Astrocyte (in vitro differentiated cells and primary cell): ENCODE data around the gene PCARE. TPM values are rescaled to one million over a fixed set of nuclear protein-coding genes. Genes with fewer than 3 reads are reported as not detected.

Source experiments
- DNase-seq: peaks from one replicate; pipeline ENCODE4 v3.0.0-alpha.2; 2010; ENCODE audit warnings: low read depth
- FAIRE-seq: peaks from 2 replicates; lab custom pipeline; 2011; peaks lifted over from hg19 to GRCh38; lab: Jason Lieb, UNC
- H2AFZ ChIP-seq: 2 replicates; pipeline ENCODE4 v1.6.0; 2012; ENCODE audit warnings: low read depth, low read length, inconsistent platforms
- H3K27ac ChIP-seq: 2 replicates; pipeline ENCODE4 v1.5.1; 2011; ENCODE audit warnings: low read depth, low read length, inconsistent platforms
- H3K27me3 ChIP-seq: 2 replicates; pipeline ENCODE4 v1.6.0; 2011; ENCODE audit warnings: low read length, inconsistent platforms; ENCODE audit not compliant: insufficient read depth
- H3K36me3 ChIP-seq: 2 replicates; pipeline ENCODE4 v1.5.1; 2011; ENCODE audit warnings: low read length, inconsistent platforms; ENCODE audit not compliant: insufficient read depth
- H3K4me1 ChIP-seq: 2 replicates; pipeline ENCODE4 v1.5.1; 2011; ENCODE audit warnings: low read length, inconsistent platforms; ENCODE audit not compliant: insufficient read depth
- H3K4me2 ChIP-seq: 2 replicates; pipeline ENCODE4 v1.6.0; 2012; ENCODE audit warnings: low read length, inconsistent platforms
- H3K4me3 ChIP-seq: 2 replicates; pipeline ENCODE4 v1.5.1; 2011; ENCODE audit warnings: low read depth, mild to moderate bottlenecking, low read length, inconsistent platforms; ENCODE audit not compliant: insufficient read depth
- H3K79me2 ChIP-seq: 2 replicates; pipeline ENCODE4 v1.6.0; 2012; ENCODE audit warnings: mild to moderate bottlenecking, low read length, inconsistent platforms; ENCODE audit not compliant: insufficient read depth
- H3K9ac ChIP-seq: 2 replicates; pipeline ENCODE4 v1.6.0; 2012; ENCODE audit warnings: mild to moderate bottlenecking, low read length, inconsistent platforms
- H3K9me3 ChIP-seq: 2 replicates; pipeline ENCODE4 v1.5.1; 2012; ENCODE audit warnings: low read depth, mild to moderate bottlenecking, low read length, inconsistent platforms; ENCODE audit not compliant: insufficient read depth
- H4K20me1 ChIP-seq: 2 replicates; pipeline ENCODE4 v1.6.0; 2012; ENCODE audit warnings: low read length, inconsistent platforms; ENCODE audit not compliant: insufficient read depth
- H3K27ac Mint-ChIP-seq: one replicate; pipeline ENCODE4 v1.8.0; 2021; ENCODE audit warnings: mild to moderate bottlenecking, mixed read lengths; ENCODE audit not compliant: unreplicated experiment
- H3K27me3 Mint-ChIP-seq: one replicate; pipeline ENCODE4 v1.8.0; 2021; ENCODE audit warnings: low read depth, mixed read lengths; ENCODE audit not compliant: unreplicated experiment
- H3K36me3 Mint-ChIP-seq: one replicate; pipeline ENCODE4 v1.8.0; 2021; ENCODE audit warnings: low read depth, mixed read lengths; ENCODE audit not compliant: unreplicated experiment
- H3K4me1 Mint-ChIP-seq: one replicate; pipeline ENCODE4 v1.8.0; 2021; ENCODE audit warnings: low read depth, mixed read lengths; ENCODE audit not compliant: unreplicated experiment
- H3K4me3 Mint-ChIP-seq: one replicate; pipeline ENCODE4 v1.8.0; 2021; ENCODE audit warnings: mild to moderate bottlenecking, moderate library complexity, mixed read lengths; ENCODE audit not compliant: unreplicated experiment
- H3K9me3 Mint-ChIP-seq: one replicate; pipeline ENCODE4 v1.8.0; 2021; ENCODE audit warnings: mild to moderate bottlenecking, mixed read lengths; ENCODE audit not compliant: unreplicated experiment
- EZH2 ChIP-seq: IDR thresholded peaks from 2 replicates; pipeline ENCODE4 v1.6.1; 2012; ENCODE audit warnings: mild to moderate bottlenecking, low read length, inconsistent platforms; ENCODE audit not compliant: insufficient read depth
- total RNA-seq: library from RNA; stranded (reverse); gene quantifications from 2 replicates; pipeline ENCODE4 v1.2.1, GENCODE V29; 2021
- TF ChIP-seq, protein P1 (sequence below): IDR thresholded peaks from 2 replicates; pipeline ENCODE4 v1.5.1; 2011; ENCODE audit warnings: low read depth, mild to moderate bottlenecking, inconsistent platforms, low read length, moderate library complexity; ENCODE audit not compliant: insufficient read depth

The PCARE gene
- total RNA-seq, 1 donor from 2014 or later, result not detected

DNA sequence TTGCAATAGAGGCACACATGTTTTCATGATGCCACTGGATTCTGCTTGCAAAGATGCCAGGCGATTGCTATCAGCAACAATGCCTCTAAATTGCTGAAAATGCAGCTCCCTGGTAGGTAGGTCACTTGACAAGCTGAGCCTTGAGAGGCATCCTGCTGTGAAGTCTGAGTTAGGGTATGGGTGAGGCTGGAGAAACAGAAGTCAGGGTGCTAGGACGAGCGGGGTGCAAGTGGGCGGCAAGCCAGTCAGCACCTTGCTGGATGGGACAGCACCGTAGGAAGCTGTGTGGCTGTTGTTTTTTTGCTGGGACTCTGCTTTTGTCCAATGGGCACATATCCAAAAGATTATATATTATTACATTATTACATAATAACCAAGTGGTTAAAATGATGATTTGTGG, 30.4 kb upstream of the PCARE start:
- no peak for TF ChIP-seq EZH2
- TF ChIP-seq, protein P1, sequence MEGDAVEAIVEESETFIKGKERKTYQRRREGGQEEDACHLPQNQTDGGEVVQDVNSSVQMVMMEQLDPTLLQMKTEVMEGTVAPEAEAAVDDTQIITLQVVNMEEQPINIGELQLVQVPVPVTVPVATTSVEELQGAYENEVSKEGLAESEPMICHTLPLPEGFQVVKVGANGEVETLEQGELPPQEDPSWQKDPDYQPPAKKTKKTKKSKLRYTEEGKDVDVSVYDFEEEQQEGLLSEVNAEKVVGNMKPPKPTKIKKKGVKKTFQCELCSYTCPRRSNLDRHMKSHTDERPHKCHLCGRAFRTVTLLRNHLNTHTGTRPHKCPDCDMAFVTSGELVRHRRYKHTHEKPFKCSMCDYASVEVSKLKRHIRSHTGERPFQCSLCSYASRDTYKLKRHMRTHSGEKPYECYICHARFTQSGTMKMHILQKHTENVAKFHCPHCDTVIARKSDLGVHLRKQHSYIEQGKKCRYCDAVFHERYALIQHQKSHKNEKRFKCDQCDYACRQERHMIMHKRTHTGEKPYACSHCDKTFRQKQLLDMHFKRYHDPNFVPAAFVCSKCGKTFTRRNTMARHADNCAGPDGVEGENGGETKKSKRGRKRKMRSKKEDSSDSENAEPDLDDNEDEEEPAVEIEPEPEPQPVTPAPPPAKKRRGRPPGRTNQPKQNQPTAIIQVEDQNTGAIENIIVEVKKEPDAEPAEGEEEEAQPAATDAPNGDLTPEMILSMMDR, result no peak
- no peak overlapping the region for H3K27ac ChIP-seq
- DNase-seq, result no peak
- no peak overlapping the region for H3K4me3 Mint-ChIP-seq
- no peak overlapping the region for H3K9ac ChIP-seq
- no peaks in the 10 kb centered on the region for H3K36me3 ChIP-seq
- H3K36me3 Mint-ChIP-seq, result no peaks in the 10 kb centered on the region
- H3K79me2 ChIP-seq, result no peaks in the 10 kb centered on the region
- peaks cover 1% of the 10 kb centered on the region for H3K9me3 Mint-ChIP-seq
- no peak for FAIRE-seq
- no peak overlapping the region for H3K27ac Mint-ChIP-seq
- H3K4me1 Mint-ChIP-seq, result peaks cover 14% of the 10 kb centered on the region
- no peaks in the 10 kb centered on the region for H3K27me3 ChIP-seq
- H3K4me2 ChIP-seq, result no peak overlapping the region
- H2AFZ ChIP-seq, result no peak overlapping the region
- H4K20me1 ChIP-seq, result no peaks in the 10 kb centered on the region
- H3K9me3 ChIP-seq, result no peaks in the 10 kb centered on the region
- peaks cover 12% of the 10 kb centered on the region for H3K4me1 ChIP-seq
- H3K4me3 ChIP-seq, result no peak overlapping the region
- peaks cover 3% of the 10 kb centered on the region for H3K27me3 Mint-ChIP-seq

DNA sequence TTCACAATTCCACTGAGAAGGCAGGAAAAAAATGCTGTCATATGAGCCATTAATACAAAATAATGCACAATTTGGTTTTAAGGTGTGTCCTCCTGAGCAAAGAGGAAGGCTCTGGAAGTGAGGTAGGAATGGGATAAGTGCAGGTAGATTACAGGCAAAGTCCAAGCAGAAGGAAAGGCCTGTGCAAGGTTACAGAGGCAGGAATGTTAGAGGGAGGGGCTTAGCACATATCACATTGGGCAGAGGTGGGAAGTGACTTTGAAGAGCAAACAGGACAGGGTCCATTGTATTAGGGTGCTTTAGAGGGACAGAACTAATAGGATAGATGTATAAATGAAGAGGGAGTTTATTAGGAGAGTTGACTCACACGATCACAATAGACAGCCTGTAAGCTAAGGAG, 26.2 kb upstream of the PCARE start:
- no peaks in the 10 kb centered on the region for H4K20me1 ChIP-seq
- no peaks in the 10 kb centered on the region for H3K36me3 ChIP-seq
- Mint-ChIP-seq H3K27me3 (peaks cover 3% of the 10 kb centered on the region), H3K9me3 (peaks cover 1% of the 10 kb centered on the region), H3K4me3 (no peak overlapping the region), H3K27ac (no peak overlapping the region), H3K4me1 (no peaks in the 10 kb centered on the region), H3K36me3 (no peaks in the 10 kb centered on the region)
- no peaks in the 10 kb centered on the region for H3K4me1 ChIP-seq
- H3K79me2 ChIP-seq, result no peaks in the 10 kb centered on the region
- H3K4me3 ChIP-seq, result no peak overlapping the region
- H3K4me2 ChIP-seq, result no peak overlapping the region
- H3K9me3 ChIP-seq, result no peaks in the 10 kb centered on the region
- no peak overlapping the region for H3K9ac ChIP-seq
- FAIRE-seq (no peak), DNase-seq (no peak)
- H3K27ac ChIP-seq, result no peak overlapping the region
- TF ChIP-seq, protein P1, result no peak
- no peak for TF ChIP-seq EZH2
- H2AFZ ChIP-seq, result no peak overlapping the region
- H3K27me3 ChIP-seq, result no peaks in the 10 kb centered on the region

GRCh38 chr2:29097569-29097968, 23.2 kb upstream of the PCARE start:
- Histone ChIP-seq H3K79me2 (no peaks in the 10 kb centered on the region), H2AFZ (no peak overlapping the region), H3K27me3 (no peaks in the 10 kb centered on the region), H3K9ac (no peak overlapping the region), H3K9me3 (no peaks in the 10 kb centered on the region), H3K4me1 (no peaks in the 10 kb centered on the region), H3K27ac (no peak overlapping the region), H3K4me3 (no peak overlapping the region), H4K20me1 (no peaks in the 10 kb centered on the region), H3K36me3 (no peaks in the 10 kb centered on the region), H3K4me2 (no peak overlapping the region)
- no peaks in the 10 kb centered on the region for H3K4me1 Mint-ChIP-seq
- DNase-seq (no peak), FAIRE-seq (no peak)
- no peak overlapping the region for H3K27ac Mint-ChIP-seq
- no peaks in the 10 kb centered on the region for H3K36me3 Mint-ChIP-seq
- TF ChIP-seq, protein P1, result no peak
- TF ChIP-seq EZH2, result no peak
- H3K9me3 Mint-ChIP-seq, result peaks cover 1% of the 10 kb centered on the region
- no peak overlapping the region for H3K4me3 Mint-ChIP-seq
- H3K27me3 Mint-ChIP-seq, result peaks cover 2% of the 10 kb centered on the region
